Cardiac muscle cell (in vitro differentiated cells and primary cell): ENCODE results near the gene UAP1L1. TPM values are rescaled to one million over a fixed set of nuclear protein-coding genes. Genes with fewer than 3 reads are reported as not detected.

Source experiments
- DNase-seq, 2 donors: peaks; one replicate each; pipeline versions ENCODE4 v3.0.0 to v3.0.0-alpha.2; 2010 to 2017; ENCODE audit warnings: low read depth in 1 of 2, low spot score in 1 of 2
- H3K27ac ChIP-seq: fragments of 200-600 bp; sonication (generic); 2 replicates; pipeline ENCODE4 v1.5.1; 2016
- H3K27me3 ChIP-seq: fragments of 200-600 bp; sonication (generic); 2 replicates; pipeline ENCODE4 v1.6.0; 2016; ENCODE audit warnings: control low read depth
- H3K36me3 ChIP-seq: fragments of 200-600 bp; sonication (generic); 2 replicates; pipeline ENCODE4 v1.5.1; 2016; ENCODE audit warnings: control low read depth
- H3K4me1 ChIP-seq: fragments of 200-600 bp; sonication (generic); 2 replicates; pipeline ENCODE4 v1.8.1; 2017; ENCODE audit warnings: low read depth, mild to moderate bottlenecking, mixed run types
- H3K4me3 ChIP-seq: fragments of 200-600 bp; sonication (generic); 2 replicates; pipeline ENCODE4 v1.5.1; 2016; ENCODE audit warnings: mild to moderate bottlenecking
- H3K9me3 ChIP-seq: fragments of 200-600 bp; sonication (generic); 2 replicates; pipeline ENCODE4 v1.5.1; 2017; ENCODE audit warnings: low read depth, mild to moderate bottlenecking, control low read depth
- CTCF ChIP-seq: IDR thresholded peaks from 2 replicates; pipeline ENCODE4 v1.5.1; 2012; ENCODE audit warnings: low read depth, mild to moderate bottlenecking, low read length
- polyA plus RNA-seq: library from polyadenylated mRNA; unstranded; fragments of >200 nt; fragmentation: Nextera tagmentation; extraction: Ambion mirVana; gene quantifications from 2 replicates; pipeline ENCODE4 v1.2.1, GENCODE V29; 2016
- total RNA-seq: library from RNA; depleted of rRNA; stranded (reverse); fragments of >200 nt; gene quantifications from 2 replicates; pipeline ENCODE4 v1.2.3, GENCODE V29; 2016

The UAP1L1 gene
- total and polyA plus RNA-seq, 2 experiments from 2014 or later = 9.9 to 13.3 TPM

GRCh38 chr9:137052998-137053943 is 24.0 kb upstream of the UAP1L1 start:
- Histone ChIP-seq H3K4me3 (peak overlapping the region; percentile 27), H3K36me3 (no peaks in the 10 kb centered on the region), H3K9me3 (no peaks in the 10 kb centered on the region), H3K4me1 (no peaks in the 10 kb centered on the region), H3K27me3 (peaks cover 89% of the 10 kb centered on the region), H3K27ac (no peak overlapping the region)
- DNase-seq = no peak
- no peak for TF ChIP-seq CTCF

- DNase-seq = no peak
- H3K36me3 ChIP-seq = no peaks in the 10 kb centered on the region
- H3K27ac ChIP-seq = no peak within 1 kb of the TSS
- H3K27me3 ChIP-seq = peaks cover 84% of the 10 kb centered on the region
- H3K4me1 ChIP-seq = no peaks in the 10 kb centered on the region
- H3K4me3 ChIP-seq = peak within 1 kb of the TSS; percentile 27
- no peaks in the 10 kb centered on the region for H3K9me3 ChIP-seq
- no peak for TF ChIP-seq CTCF
These were observed 23.1 kb upstream of the UAP1L1 start, which contains the start of gene ENTPD2 for GRCh38 chr9:137053944-137054931. Gene ENTPD2 (minus strand): TSS chr9:137054061. CDS start chr9:137053997, 64 bp downstream.

- Histone ChIP-seq H3K4me1 (no peaks in the 10 kb centered on the region), H3K27me3 (peaks cover 76% of the 10 kb centered on the region), H3K27ac (no peak overlapping the region)
These were observed 22.4 kb upstream of the UAP1L1 start for GRCh38 chr9:137054932-137055384.

GRCh38 chr9:137055385-137056364 is 21.6 kb upstream of the UAP1L1 start:
- H3K27me3 ChIP-seq = peaks cover 69% of the 10 kb centered on the region
- no peak for TF ChIP-seq CTCF
- no peak overlapping the region for H3K4me3 ChIP-seq
- peak in 1 of 2 donors; percentile 97 for DNase-seq
- H3K9me3 ChIP-seq = no peaks in the 10 kb centered on the region
- no peak overlapping the region for H3K27ac ChIP-seq
- no peaks in the 10 kb centered on the region for H3K36me3 ChIP-seq
- H3K4me1 ChIP-seq = no peaks in the 10 kb centered on the region

More at GRCh38 chr9:137054932-137055384, 22.4 kb upstream of the UAP1L1 start:
- Histone ChIP-seq H3K36me3 (no peaks in the 10 kb centered on the region), H3K9me3 (no peaks in the 10 kb centered on the region), H3K4me3 (no peak overlapping the region)
- no peak for TF ChIP-seq CTCF
- DNase-seq = no peak
